Right ventricle myocardium inferior (tissue), 1 donor: ENCODE measurements around the gene PPP2R5C. TPM values are rescaled to one million over a fixed set of nuclear protein-coding genes. Genes with fewer than 3 reads are reported as not detected.
"Not testable (repeated sequence)": the region's sequence is repeated elsewhere in the genome, so short reads cannot be mapped to it uniquely, and the experiment has no call there.

Experiments used
- ATAC-seq: fragments of 200-7000 bp; cut with Tn5 transposase; one replicate; pipeline ENCODE4 v1.9.1; 2020; ENCODE audit warnings: mild to moderate bottlenecking, moderate library complexity
- DNase-seq: peaks from one replicate; pipeline ENCODE4 v3.0.0; 2021; ENCODE audit errors: missing footprints
- intact Hi-C: fragments of 100-400 bp; cut with DNase I; formaldehyde crosslinking; loops from one replicate; pipeline ENCODE4 v1.11.0; 2022
- total RNA-seq: library from RNA; stranded (reverse); fragmentation: NEBNext Ultra II Directional; extraction: Animal tissue kit (Norgen Biotek cat#: 25700); gene quantifications from one replicate; pipeline ENCODE4 v1.2.1, GENCODE V29; 2021
- donor health status: DM: no; HTN: yes; CAD: no; lungs with severe emphysema.

Gene PPP2R5C
- total RNA-seq, 1 donor from 2014 or later = 199 TPM

GRCh38 chr14:101961746-101962502, 200.4 kb downstream of the PPP2R5C start:
- intact Hi-C loops = loop anchor here (1.0 to 5.0 kb wide), 3 partner anchors 134 to 355 kb away; partner anchors contain the start of gene ZNF839
- no peak for ATAC-seq
- DNase-seq = no peak

GRCh38 chr14:101962503-101962874, 201.0 kb downstream of the PPP2R5C start:
- intact Hi-C loops = loop anchor here (5.0 kb wide), 2 partner anchors 255 to 355 kb away; partner anchors contain the start of gene ZNF839
- no peak for DNase-seq
- ATAC-seq = no peak

GRCh38 chr14:101963052-101963451, 201.5 kb downstream of the PPP2R5C start:
- no peak for DNase-seq
- ATAC-seq = no peak
- intact Hi-C loops = loop anchor here (5.0 kb wide), 2 partner anchors 256 to 354 kb away; partner anchors contain the start of gene ZNF839

GRCh38 chr14:101963656-101964296, 202.3 kb downstream of the PPP2R5C start:
- intact Hi-C loops = loop anchor here (2.0 to 5.0 kb wide), 3 partner anchors 203 to 354 kb away; partner anchors contain the start of genes PPP2R5C and ZNF839
- ATAC-seq (peak; percentile 3), DNase-seq (no peak)

- intact Hi-C loops = loop anchor here (2.0 to 5.0 kb wide), 3 partner anchors 204 to 353 kb away; partner anchors contain the start of genes PPP2R5C and ZNF839
- DNase-seq = peak; percentile 98
- peak; percentile 93 for ATAC-seq
Observed at GRCh38 chr14:101964297-101965180, 203.0 kb downstream of the PPP2R5C start, which contains the start of gene DYNC1H1. DYNC1H1 (plus strand) TSS chr14:101964573; CDS start chr14:101964692, 119 bp downstream.

- intact Hi-C loops = loop anchor here (2.0 kb wide), 1 partner anchor 204 kb away; the partner anchor contains the start of gene PPP2R5C
- peak; percentile 47 for ATAC-seq
- peak; percentile 82 for DNase-seq
Observed at GRCh38 chr14:101965181-101965544, 203.7 kb downstream of the PPP2R5C start.

- ATAC-seq (no peak), DNase-seq (no peak)
- intact Hi-C loops = loop anchor here (2.0 kb wide), 1 partner anchor 205 kb away; the partner anchor contains the start of gene PPP2R5C
Observed at GRCh38 chr14:101965770-101966722, 204.5 kb downstream of the PPP2R5C start.

GRCh38 chr14:101966742-101967141, 205.2 kb downstream of the PPP2R5C start:
- intact Hi-C loops = no loop called here
- no peak for DNase-seq
- ATAC-seq = no peak

- no peak for DNase-seq
- intact Hi-C loops = no loop called here
- ATAC-seq = no peak
Observed at GRCh38 chr14:101968186-101968585, 206.7 kb downstream of the PPP2R5C start.

GRCh38 chr14:101969481-101969880, 208.0 kb downstream of the PPP2R5C start:
- intact Hi-C loops = no loop called here
- ATAC-seq = no peak
- DNase-seq = no peak

- intact Hi-C loops = loop anchor here (5.0 kb wide), 1 partner anchor 71 kb away; no protein-coding TSS in a partner anchor
- peak; percentile 21 for ATAC-seq
- no peak for DNase-seq
Observed at GRCh38 chr14:101970830-101971400, 209.4 kb downstream of the PPP2R5C start.

- intact Hi-C loops = loop anchor here (5.0 kb wide), 1 partner anchor 71 kb away; no protein-coding TSS in a partner anchor
- not testable (repeated sequence) for DNase-seq, ATAC-seq
Observed at GRCh38 chr14:101971458-101971857, 209.9 kb downstream of the PPP2R5C start.

- peak; percentile 98 for ATAC-seq
- peak; percentile 88 for DNase-seq
- intact Hi-C loops = loop anchor here (5.0 kb wide), 1 partner anchor 70 kb away; no protein-coding TSS in a partner anchor
Observed at GRCh38 chr14:101972126-101972866, 210.8 kb downstream of the PPP2R5C start.

GRCh38 chr14:101973356-101973755, 211.8 kb downstream of the PPP2R5C start:
- intact Hi-C loops = loop anchor here (5.0 kb wide), 1 partner anchor 69 kb away; no protein-coding TSS in a partner anchor
- ATAC-seq = no peak
- DNase-seq = no peak

- intact Hi-C loops = no loop called here
- DNase-seq (no peak), ATAC-seq (no peak)
Observed at GRCh38 chr14:101975231-101975630, 213.7 kb downstream of the PPP2R5C start.
